Measurements from ENCODE around the gene CDO1.

DNA sequence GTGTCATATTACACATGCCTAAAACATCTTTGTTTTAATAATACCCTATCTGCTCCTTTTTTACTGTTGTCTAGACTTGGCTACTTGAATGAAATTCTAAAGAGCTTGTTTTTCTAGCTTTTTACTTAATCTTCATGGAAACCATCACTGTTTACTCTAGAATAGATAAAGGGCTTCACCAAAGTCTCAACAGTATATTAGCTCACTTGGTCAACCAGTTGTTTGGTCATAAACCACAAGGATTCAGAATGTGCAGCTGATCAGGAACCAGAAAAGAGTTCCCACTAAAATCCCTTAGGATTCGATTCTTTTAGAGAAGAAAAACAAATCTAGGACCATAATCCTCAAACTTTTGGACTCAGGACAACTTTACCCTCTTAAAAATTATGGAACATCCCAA lies 38.0 kb downstream of the CDO1 start:
- TF ChIP-seq, protein P1, sequence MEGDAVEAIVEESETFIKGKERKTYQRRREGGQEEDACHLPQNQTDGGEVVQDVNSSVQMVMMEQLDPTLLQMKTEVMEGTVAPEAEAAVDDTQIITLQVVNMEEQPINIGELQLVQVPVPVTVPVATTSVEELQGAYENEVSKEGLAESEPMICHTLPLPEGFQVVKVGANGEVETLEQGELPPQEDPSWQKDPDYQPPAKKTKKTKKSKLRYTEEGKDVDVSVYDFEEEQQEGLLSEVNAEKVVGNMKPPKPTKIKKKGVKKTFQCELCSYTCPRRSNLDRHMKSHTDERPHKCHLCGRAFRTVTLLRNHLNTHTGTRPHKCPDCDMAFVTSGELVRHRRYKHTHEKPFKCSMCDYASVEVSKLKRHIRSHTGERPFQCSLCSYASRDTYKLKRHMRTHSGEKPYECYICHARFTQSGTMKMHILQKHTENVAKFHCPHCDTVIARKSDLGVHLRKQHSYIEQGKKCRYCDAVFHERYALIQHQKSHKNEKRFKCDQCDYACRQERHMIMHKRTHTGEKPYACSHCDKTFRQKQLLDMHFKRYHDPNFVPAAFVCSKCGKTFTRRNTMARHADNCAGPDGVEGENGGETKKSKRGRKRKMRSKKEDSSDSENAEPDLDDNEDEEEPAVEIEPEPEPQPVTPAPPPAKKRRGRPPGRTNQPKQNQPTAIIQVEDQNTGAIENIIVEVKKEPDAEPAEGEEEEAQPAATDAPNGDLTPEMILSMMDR (IDR thresholded peaks at IDR 0.05; ENCODE audit: insufficient read depth, low read length, poor library complexity, severe bottlenecking), result no peak
- no peak for TF ChIP-seq EZH2phosphoT487 (conservative IDR thresholded peaks at IDR 0.05; ENCODE audit: low read length)

Measured in SU-DHL-6 (cell line).